22Rv1 (cell line): ENCODE data around the gene TRH.

Source experiments
- CTCF ChIP-seq: fragments of 450-650 bp; IDR thresholded peaks from 2 replicates; pipeline ENCODE4 v1.5.1; 2017; ENCODE audit warnings: mild to moderate bottlenecking
- ZFX ChIP-seq: fragments of 450-650 bp; IDR thresholded peaks from 2 replicates; pipeline ENCODE4 v1.6.1; 2017; ENCODE audit warnings: antibody characterized with exemption, borderline replicate concordance

GRCh38 chr3:129992781-129993180 is 18.3 kb downstream of the TRH start:
- TF ChIP-seq CTCF (peak; percentile 41), ZFX (no peak)
